IPS-18c (cell line): ENCODE results near the gene LEFTY2.
A peak's percentile ranks its signal among the peaks of the same experiment; 100 is the strongest.
"Not testable (repeated sequence)": the region's sequence is repeated elsewhere in the genome, so short reads cannot be mapped to it uniquely, and the experiment has no call there.

Source experiments
- H3K4me3 ChIP-seq: 2 replicates; pipeline ENCODE4 v1.7.0; 2013; ENCODE audit warnings: low read depth, mild to moderate bottlenecking, low read length, moderate library complexity; ENCODE audit not compliant: insufficient read depth
- H3K9me3 ChIP-seq: one replicate; pipeline ENCODE4 v1.6.1; 2013; ENCODE audit warnings: mild to moderate bottlenecking, low read length, moderate library complexity; ENCODE audit not compliant: control insufficient read depth, insufficient read depth

Gene LEFTY2

GRCh38 chr1:225961659-225962439, 20.8 kb upstream of the LEFTY2 start:
- Histone ChIP-seq H3K9me3 (no peaks in the 10 kb centered on the region), H3K4me3 (no peak overlapping the region)

DNA sequence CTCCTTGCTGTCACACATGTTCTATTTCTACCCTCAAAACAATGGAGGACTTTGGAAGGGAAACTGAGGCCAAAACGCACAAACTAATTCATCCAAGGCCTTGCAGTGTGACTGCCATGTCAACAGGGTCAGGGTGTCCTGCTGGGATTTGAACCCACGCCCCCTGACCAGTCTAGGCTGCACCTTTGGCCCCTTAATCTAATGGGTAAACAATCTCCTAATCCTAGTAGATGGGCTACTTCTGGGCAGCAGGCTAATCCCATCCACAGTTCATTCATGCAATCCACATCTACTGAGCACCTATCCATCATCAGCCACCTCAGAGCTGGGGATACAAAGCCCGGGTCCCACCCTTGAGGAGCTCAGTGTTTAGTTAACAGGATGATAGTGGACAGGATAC, 17.0 kb upstream of the LEFTY2 start:
- no peak overlapping the region for H3K4me3 ChIP-seq
- H3K9me3 ChIP-seq: no peaks in the 10 kb centered on the region

GRCh38 chr1:225954753-225955152, 13.7 kb upstream of the LEFTY2 start:
- Histone ChIP-seq H3K9me3 (no peaks in the 10 kb centered on the region), H3K4me3 (no peak overlapping the region)

- H3K9me3 ChIP-seq: no peaks in the 10 kb centered on the region
These were observed 12.3 kb upstream of the LEFTY2 start for GRCh38 chr1:225953315-225953714.

GRCh38 chr1:225950905-225951497, 10.0 kb upstream of the LEFTY2 start:
- no peaks in the 10 kb centered on the region for H3K9me3 ChIP-seq
- H3K4me3 ChIP-seq: no peak overlapping the region

More at GRCh38 chr1:225953315-225953714, 12.3 kb upstream of the LEFTY2 start:
- H3K4me3 ChIP-seq: no peak overlapping the region

- Histone ChIP-seq H3K9me3 (no peaks in the 10 kb centered on the region), H3K4me3 (no peak overlapping the region)
These were observed 8.0 kb upstream of the LEFTY2 start for GRCh38 chr1:225949041-225949440.

- no peaks in the 10 kb centered on the region for H3K9me3 ChIP-seq
- H3K4me3 ChIP-seq: no peak overlapping the region
These were observed 5.8 kb upstream of the LEFTY2 start for GRCh38 chr1:225946803-225947202.

GRCh38 chr1:225946082-225946620, 5.1 kb upstream of the LEFTY2 start:
- Histone ChIP-seq H3K9me3 (no peaks in the 10 kb centered on the region), H3K4me3 (no peak overlapping the region)

DNA sequence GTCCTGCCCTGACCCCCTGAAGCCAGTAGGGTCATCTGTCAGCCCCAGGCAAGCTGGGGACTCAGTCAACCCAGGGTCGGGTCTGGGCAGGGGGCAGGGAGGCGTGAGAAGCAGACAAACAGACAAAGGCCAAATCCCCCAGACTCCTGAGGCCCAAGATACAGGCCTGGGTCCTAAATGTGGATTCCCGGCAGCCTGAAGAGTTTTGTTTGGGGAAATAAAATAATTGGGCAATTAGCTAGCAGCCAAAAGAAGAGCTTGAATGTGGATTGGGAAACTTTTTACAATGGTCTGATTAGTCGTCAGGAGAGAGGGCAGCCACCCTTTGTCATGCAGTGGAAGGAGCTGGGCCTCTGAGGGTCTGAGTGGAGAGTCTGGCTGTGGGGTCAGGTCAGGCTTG, 4.5 kb upstream of the LEFTY2 start:
- Histone ChIP-seq H3K9me3 (no peaks in the 10 kb centered on the region), H3K4me3 (no peak overlapping the region)

DNA sequence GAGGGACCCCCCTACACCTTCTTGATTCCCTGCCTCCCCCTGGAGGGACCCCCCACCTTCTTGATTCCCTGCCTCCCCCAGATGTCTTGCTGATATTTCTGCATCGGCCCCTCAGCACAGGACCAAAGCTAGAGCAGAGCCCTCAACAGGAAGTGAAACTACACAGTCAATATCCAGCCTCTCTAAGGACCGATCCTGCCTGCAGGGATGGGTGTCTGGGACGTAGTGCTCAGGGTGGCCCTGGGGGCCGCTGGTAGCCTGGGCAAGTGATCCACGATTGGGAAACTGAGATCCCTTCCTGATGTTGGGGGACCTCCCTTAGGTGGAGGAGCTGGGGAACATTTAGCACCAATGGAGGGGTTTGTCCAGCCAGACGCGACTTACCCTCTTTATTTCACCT, 3.9 kb upstream of the LEFTY2 start:
- H3K4me3 ChIP-seq: no peak overlapping the region
- H3K9me3 ChIP-seq: no peaks in the 10 kb centered on the region

- no peak overlapping the region for H3K4me3 ChIP-seq
- H3K9me3 ChIP-seq: no peaks in the 10 kb centered on the region
These were observed 3.4 kb upstream of the LEFTY2 start for GRCh38 chr1:225944387-225944786.

DNA sequence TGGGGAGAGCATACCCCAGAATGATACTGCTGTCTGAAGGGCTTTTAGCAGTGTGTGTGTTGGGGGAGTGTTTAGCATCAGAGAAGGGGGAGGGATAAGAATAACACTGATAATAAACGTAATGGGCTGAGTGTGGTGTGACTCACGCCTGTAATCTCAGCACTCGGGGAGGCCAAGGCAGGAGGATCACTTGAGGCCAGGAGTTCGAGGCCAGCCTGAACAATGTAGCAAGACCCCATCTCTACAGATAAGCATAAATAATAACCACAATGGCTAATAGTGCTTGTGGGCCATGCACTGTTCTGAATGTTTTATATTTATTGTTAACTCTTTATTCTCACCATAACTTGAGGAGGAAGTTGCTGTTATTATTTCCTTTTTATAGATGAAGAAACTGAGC, 2.6 kb upstream of the LEFTY2 start:
- Histone ChIP-seq H3K4me3 (no peak overlapping the region), H3K9me3 (no peaks in the 10 kb centered on the region)

GRCh38 chr1:225942574-225942973, 1.6 kb upstream of the LEFTY2 start:
- no peaks in the 10 kb centered on the region for H3K9me3 ChIP-seq
- no peak overlapping the region for H3K4me3 ChIP-seq

- Histone ChIP-seq H3K4me3 (no peak overlapping the region), H3K9me3 (no peaks in the 10 kb centered on the region)
These were observed 862 bp upstream of the LEFTY2 start for GRCh38 chr1:225941942-225942222.

- no peaks in the 10 kb centered on the region for H3K9me3 ChIP-seq
- no peak overlapping the region for H3K4me3 ChIP-seq
These were observed 452 bp downstream of the LEFTY2 start for GRCh38 chr1:225940385-225941151.

DNA sequence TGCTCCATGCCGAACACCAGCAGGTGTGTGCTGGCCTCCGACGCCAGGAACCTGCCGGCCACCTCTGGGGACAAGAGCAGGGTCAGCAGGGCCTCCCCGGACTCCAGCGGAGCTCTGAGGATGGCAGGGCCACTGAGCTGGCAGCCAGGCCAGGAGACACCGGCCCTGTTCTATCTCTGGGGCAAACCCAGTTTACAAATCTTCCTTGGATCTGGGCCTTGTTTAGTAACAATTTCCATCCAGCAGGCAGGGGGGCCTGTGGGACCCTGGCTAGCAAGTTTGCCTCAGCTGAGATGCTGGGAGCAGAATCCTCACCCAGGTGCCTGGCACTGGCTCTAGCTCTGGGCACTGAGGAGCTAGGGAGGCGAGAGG, 1.1 kb downstream of the LEFTY2 start:
- not testable (repeated sequence) for H3K4me3 ChIP-seq, H3K9me3 ChIP-seq

GRCh38 chr1:225939097-225939938, 1.7 kb downstream of the LEFTY2 start:
- H3K9me3 ChIP-seq: not testable (repeated sequence)
- peak overlapping the region; percentile 22; the same call in 1 of the 2 replicates for H3K4me3 ChIP-seq
